Neural crest cell (in vitro differentiated cells): Measurements from ENCODE around the gene KCNA5. TPM values are rescaled to one million over a fixed set of nuclear protein-coding genes. Genes with fewer than 3 reads are reported as not detected.

Experiments
- DNase-seq: peaks from one replicate; pipeline ENCODE4 v3.0.0; 2021; ENCODE audit warnings: low read depth, mixed read lengths, low spot score
- H3K27ac Mint-ChIP-seq: one replicate; pipeline ENCODE4 v1.8.0; 2021; ENCODE audit warnings: mild to moderate bottlenecking, mixed read lengths; ENCODE audit not compliant: unreplicated experiment
- H3K27me3 Mint-ChIP-seq: 2 replicates; pipeline ENCODE4 v1.8.0; 2021; ENCODE audit warnings: low read depth, mild to moderate bottlenecking, mixed read lengths
- H3K36me3 Mint-ChIP-seq: 2 replicates; pipeline ENCODE4 v1.8.0; 2021; ENCODE audit warnings: low read depth, mild to moderate bottlenecking, mixed read lengths
- H3K4me1 Mint-ChIP-seq: 2 replicates; pipeline ENCODE4 v1.8.0; 2021; ENCODE audit warnings: mixed read lengths
- H3K4me3 Mint-ChIP-seq: one replicate; pipeline ENCODE4 v1.8.0; 2021; ENCODE audit warnings: mild to moderate bottlenecking, mixed read lengths
- H3K9me3 Mint-ChIP-seq: 2 replicates; pipeline ENCODE4 v1.8.0; 2021; ENCODE audit warnings: mixed read lengths
- CTCF ChIP-seq: fragments of 200-600 bp; sonication (generic); conservative IDR thresholded peaks from 2 replicates; pipeline ENCODE4 v1.5.0; 2021; ENCODE audit warnings: antibody characterized with exemption, mild to moderate bottlenecking
- total RNA-seq: library from RNA; stranded (reverse); gene quantifications from 2 replicates; pipeline ENCODE4 v1.2.1, GENCODE V29; 2021

Gene KCNA5
- total RNA-seq, 1 donor from 2014 or later = not detected

- no peak for DNase-seq
- no peak overlapping the region for H3K27ac Mint-ChIP-seq
- H3K4me3 Mint-ChIP-seq = no peak overlapping the region
- H3K27me3 Mint-ChIP-seq = peaks cover 17% of the 10 kb centered on the region
- H3K9me3 Mint-ChIP-seq = no peaks in the 10 kb centered on the region
- no peaks in the 10 kb centered on the region for H3K4me1 Mint-ChIP-seq
- no peak for TF ChIP-seq CTCF
- no peaks in the 10 kb centered on the region for H3K36me3 Mint-ChIP-seq
These were observed 9.8 kb upstream of the KCNA5 start for GRCh38 chr12:5033883-5034282.

- no peak overlapping the region for H3K27ac Mint-ChIP-seq
- DNase-seq = no peak
- H3K4me1 Mint-ChIP-seq = no peaks in the 10 kb centered on the region
- no peak overlapping the region for H3K4me3 Mint-ChIP-seq
- H3K36me3 Mint-ChIP-seq = no peaks in the 10 kb centered on the region
- H3K9me3 Mint-ChIP-seq = no peaks in the 10 kb centered on the region
- peaks cover 24% of the 10 kb centered on the region for H3K27me3 Mint-ChIP-seq
- no peak for TF ChIP-seq CTCF
These were observed 9.1 kb upstream of the KCNA5 start for GRCh38 chr12:5034603-5035002.

- no peaks in the 10 kb centered on the region for H3K4me1 Mint-ChIP-seq
- DNase-seq = no peak
These were observed 8.1 kb upstream of the KCNA5 start for GRCh38 chr12:5035618-5036017.

DNA sequence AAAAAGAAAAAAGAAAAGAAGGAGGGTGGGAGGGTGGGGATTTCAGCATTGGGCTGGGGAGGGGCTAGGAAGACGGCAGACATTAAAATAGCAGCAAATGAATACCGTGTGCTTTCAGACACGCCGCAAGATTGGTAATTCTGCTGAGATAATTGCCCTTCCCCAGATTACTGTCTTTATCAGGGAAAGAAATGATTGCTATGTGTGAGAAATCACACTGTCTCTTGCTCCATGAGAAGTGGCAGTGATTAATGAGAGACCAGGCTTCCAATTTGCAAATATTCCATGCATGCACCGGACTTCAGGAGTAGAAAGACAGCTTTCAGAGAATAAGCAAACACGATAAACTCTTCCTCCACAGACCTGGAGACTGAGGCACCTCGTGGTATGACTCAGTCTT, 7.6 kb upstream of the KCNA5 start:
- H3K27ac Mint-ChIP-seq = no peak overlapping the region
- no peaks in the 10 kb centered on the region for H3K9me3 Mint-ChIP-seq
- H3K4me1 Mint-ChIP-seq = no peaks in the 10 kb centered on the region
- H3K27me3 Mint-ChIP-seq = peaks cover 38% of the 10 kb centered on the region
- TF ChIP-seq CTCF = no peak
- DNase-seq = no peak
- H3K36me3 Mint-ChIP-seq = no peaks in the 10 kb centered on the region
- no peak overlapping the region for H3K4me3 Mint-ChIP-seq

More at GRCh38 chr12:5035618-5036017, 8.1 kb upstream of the KCNA5 start:
- no peak overlapping the region for H3K27ac Mint-ChIP-seq
- no peaks in the 10 kb centered on the region for H3K36me3 Mint-ChIP-seq
- H3K9me3 Mint-ChIP-seq = no peaks in the 10 kb centered on the region
- no peak overlapping the region for H3K4me3 Mint-ChIP-seq
- H3K27me3 Mint-ChIP-seq = peaks cover 34% of the 10 kb centered on the region
- no peak for TF ChIP-seq CTCF

GRCh38 chr12:5037795-5038357, 5.8 kb upstream of the KCNA5 start:
- peaks cover 57% of the 10 kb centered on the region for H3K27me3 Mint-ChIP-seq
- no peak overlapping the region for H3K4me3 Mint-ChIP-seq
- TF ChIP-seq CTCF = no peak
- DNase-seq = no peak
- H3K4me1 Mint-ChIP-seq = no peaks in the 10 kb centered on the region
- no peak overlapping the region for H3K27ac Mint-ChIP-seq
- H3K9me3 Mint-ChIP-seq = no peaks in the 10 kb centered on the region
- no peaks in the 10 kb centered on the region for H3K36me3 Mint-ChIP-seq
